GM23338 (cell line): Measurements from ENCODE around the gene AXIN2.

Source experiments
- CREB1 ChIP-seq: fragments of 250-450 bp; sonication (Bioruptor Pico); IDR thresholded peaks from 2 replicates; pipeline ENCODE4 v1.5.0; 2020; ENCODE audit warnings: low read depth, mild to moderate bottlenecking, moderate library complexity
- CTCF ChIP-seq, 2 experiments: fragments of 200-600 bp in 1 of 2; sonication (generic) in 1 of 2; conservative IDR thresholded peaks; 2 replicates each; pipeline versions ENCODE4 v1.5.1 to v1.6.1; 2016 to 2017; ENCODE audit warnings: antibody characterized with exemption in 2 of 2, low read depth in 2 of 2, mild to moderate bottlenecking in 2 of 2, moderate library complexity in 1 of 2
- ETS1 ChIP-seq: IDR thresholded peaks from 2 replicates; pipeline ENCODE4 v1.6.1; 2016; ENCODE audit warnings: antibody characterized with exemption
- EZH2 ChIP-seq: fragments of 200-600 bp; sonication (generic); IDR thresholded peaks from one replicate; pipeline ENCODE4 v1.8.0; 2017; ENCODE audit warnings: antibody characterized with exemption, mild to moderate bottlenecking, low read depth; ENCODE audit not compliant: unreplicated experiment
- EZH2phosphoT487 ChIP-seq: fragments of 200-600 bp; sonication (generic); IDR thresholded peaks from one replicate; pipeline ENCODE4 v1.8.1; 2018; ENCODE audit warnings: antibody characterized with exemption; ENCODE audit not compliant: unreplicated experiment
- JUNB ChIP-seq: IDR thresholded peaks from one replicate; pipeline ENCODE4 v1.6.1; 2016; ENCODE audit warnings: antibody characterized with exemption; ENCODE audit not compliant: unreplicated experiment
- NANOG ChIP-seq: IDR thresholded peaks from 2 replicates; pipeline ENCODE4 v1.6.1; 2016; ENCODE audit warnings: antibody characterized with exemption, borderline replicate concordance
- POLR2AphosphoS5 ChIP-seq: IDR thresholded peaks from 2 replicates; pipeline ENCODE4 v1.6.1; 2016; ENCODE audit warnings: antibody characterized with exemption, low read depth
- REST ChIP-seq: IDR thresholded peaks from one replicate; pipeline ENCODE4 v1.6.1; 2018; ENCODE audit warnings: antibody characterized with exemption; ENCODE audit not compliant: unreplicated experiment
- STAT1 ChIP-seq: IDR thresholded peaks from one replicate; pipeline ENCODE4 v1.6.1; 2016; ENCODE audit warnings: antibody characterized with exemption; ENCODE audit not compliant: unreplicated experiment
- ZNF114 ChIP-seq: fragments of 250-450 bp; sonication (Bioruptor Pico); IDR thresholded peaks from 2 replicates; pipeline ENCODE4 v1.5.0; 2020; ENCODE audit warnings: mild to moderate bottlenecking, moderate library complexity

GRCh38 chr17:65522751-65523404, 38.6 kb downstream of the AXIN2 start:
- TF ChIP-seq EZH2: no peak
- TF ChIP-seq CTCF (conservative IDR thresholded peaks at IDR 0.05; ENCODE audit: low read depth in 2 of 2): no peak
- no peak for TF ChIP-seq REST
- TF ChIP-seq JUNB: no peak
- no peak for TF ChIP-seq ETS1
- no peak for TF ChIP-seq CREB1 (CRISPR knock-in tag)
- TF ChIP-seq POLR2AphosphoS5: no peak
- no peak for TF ChIP-seq EZH2phosphoT487
- TF ChIP-seq NANOG: no peak
- TF ChIP-seq ZNF114 (CRISPR knock-in tag): no peak
- TF ChIP-seq STAT1: no peak
